Stimulated activated naive CD4-positive, alpha-beta T cell (primary cell): Measurements from ENCODE around the gene FOXD4L3.
"Not testable (repeated sequence)": the region's sequence is repeated elsewhere in the genome, so short reads cannot be mapped to it uniquely, and the experiment has no call there.

ENCODE experiments used
- DNase-seq, 6 experiments: peaks; one replicate each; lab custom pipeline; 2025; lab: John Stamatoyannopoulos, UW

FOXD4L3 gene

GRCh38 chr9:68351689-68352088, 49.0 kb downstream of the FOXD4L3 start:
- DNase-seq: not testable (repeated sequence)
